Astrocyte (in vitro differentiated cells and primary cell): ENCODE results near the gene LILRA2. TPM values are rescaled to one million over a fixed set of nuclear protein-coding genes. Genes with fewer than 3 reads are reported as not detected.

Experiments
- DNase-seq: peaks from one replicate; pipeline ENCODE4 v3.0.0-alpha.2; 2010; ENCODE audit warnings: low read depth
- FAIRE-seq: peaks from 2 replicates; lab custom pipeline; 2011; peaks lifted over from hg19 to GRCh38; lab: Jason Lieb, UNC
- H2AFZ ChIP-seq: 2 replicates; pipeline ENCODE4 v1.6.0; 2012; ENCODE audit warnings: low read depth, low read length, inconsistent platforms
- H3K27ac ChIP-seq: 2 replicates; pipeline ENCODE4 v1.5.1; 2011; ENCODE audit warnings: low read depth, low read length, inconsistent platforms
- H3K27me3 ChIP-seq: 2 replicates; pipeline ENCODE4 v1.6.0; 2011; ENCODE audit warnings: low read length, inconsistent platforms; ENCODE audit not compliant: insufficient read depth
- H3K36me3 ChIP-seq: 2 replicates; pipeline ENCODE4 v1.5.1; 2011; ENCODE audit warnings: low read length, inconsistent platforms; ENCODE audit not compliant: insufficient read depth
- H3K4me1 ChIP-seq: 2 replicates; pipeline ENCODE4 v1.5.1; 2011; ENCODE audit warnings: low read length, inconsistent platforms; ENCODE audit not compliant: insufficient read depth
- H3K4me2 ChIP-seq: 2 replicates; pipeline ENCODE4 v1.6.0; 2012; ENCODE audit warnings: low read length, inconsistent platforms
- H3K4me3 ChIP-seq: 2 replicates; pipeline ENCODE4 v1.5.1; 2011; ENCODE audit warnings: low read depth, mild to moderate bottlenecking, low read length, inconsistent platforms; ENCODE audit not compliant: insufficient read depth
- H3K79me2 ChIP-seq: 2 replicates; pipeline ENCODE4 v1.6.0; 2012; ENCODE audit warnings: mild to moderate bottlenecking, low read length, inconsistent platforms; ENCODE audit not compliant: insufficient read depth
- H3K9ac ChIP-seq: 2 replicates; pipeline ENCODE4 v1.6.0; 2012; ENCODE audit warnings: mild to moderate bottlenecking, low read length, inconsistent platforms
- H3K9me3 ChIP-seq: 2 replicates; pipeline ENCODE4 v1.5.1; 2012; ENCODE audit warnings: low read depth, mild to moderate bottlenecking, low read length, inconsistent platforms; ENCODE audit not compliant: insufficient read depth
- H4K20me1 ChIP-seq: 2 replicates; pipeline ENCODE4 v1.6.0; 2012; ENCODE audit warnings: low read length, inconsistent platforms; ENCODE audit not compliant: insufficient read depth
- H3K27ac Mint-ChIP-seq: one replicate; pipeline ENCODE4 v1.8.0; 2021; ENCODE audit warnings: mild to moderate bottlenecking, mixed read lengths; ENCODE audit not compliant: unreplicated experiment
- H3K27me3 Mint-ChIP-seq: one replicate; pipeline ENCODE4 v1.8.0; 2021; ENCODE audit warnings: low read depth, mixed read lengths; ENCODE audit not compliant: unreplicated experiment
- H3K36me3 Mint-ChIP-seq: one replicate; pipeline ENCODE4 v1.8.0; 2021; ENCODE audit warnings: low read depth, mixed read lengths; ENCODE audit not compliant: unreplicated experiment
- H3K4me1 Mint-ChIP-seq: one replicate; pipeline ENCODE4 v1.8.0; 2021; ENCODE audit warnings: low read depth, mixed read lengths; ENCODE audit not compliant: unreplicated experiment
- H3K4me3 Mint-ChIP-seq: one replicate; pipeline ENCODE4 v1.8.0; 2021; ENCODE audit warnings: mild to moderate bottlenecking, moderate library complexity, mixed read lengths; ENCODE audit not compliant: unreplicated experiment
- H3K9me3 Mint-ChIP-seq: one replicate; pipeline ENCODE4 v1.8.0; 2021; ENCODE audit warnings: mild to moderate bottlenecking, mixed read lengths; ENCODE audit not compliant: unreplicated experiment
- EZH2 ChIP-seq: IDR thresholded peaks from 2 replicates; pipeline ENCODE4 v1.6.1; 2012; ENCODE audit warnings: mild to moderate bottlenecking, low read length, inconsistent platforms; ENCODE audit not compliant: insufficient read depth
- total RNA-seq: library from RNA; stranded (reverse); gene quantifications from 2 replicates; pipeline ENCODE4 v1.2.1, GENCODE V29; 2021
- TF ChIP-seq, protein P1 (sequence below): IDR thresholded peaks from 2 replicates; pipeline ENCODE4 v1.5.1; 2011; ENCODE audit warnings: low read depth, mild to moderate bottlenecking, inconsistent platforms, low read length, moderate library complexity; ENCODE audit not compliant: insufficient read depth

LILRA2 gene
- total RNA-seq, 1 donor from 2014 or later = not detected

GRCh38 chr19:54541712-54542111 lies 31.9 kb upstream of the LILRA2 start:
- Histone ChIP-seq H4K20me1 (no peaks in the 10 kb centered on the region), H3K36me3 (no peaks in the 10 kb centered on the region), H3K9ac (no peak overlapping the region), H3K27me3 (no peaks in the 10 kb centered on the region), H3K4me1 (no peaks in the 10 kb centered on the region), H2AFZ (no peak overlapping the region), H3K27ac (no peak overlapping the region), H3K4me3 (no peak overlapping the region), H3K79me2 (no peaks in the 10 kb centered on the region), H3K4me2 (no peak overlapping the region), H3K9me3 (peaks cover 10% of the 10 kb centered on the region)
- FAIRE-seq = no peak
- Mint-ChIP-seq H3K9me3 (peaks cover 36% of the 10 kb centered on the region), H3K27ac (no peak overlapping the region), H3K27me3 (no peaks in the 10 kb centered on the region), H3K4me3 (no peak overlapping the region), H3K4me1 (no peaks in the 10 kb centered on the region), H3K36me3 (no peaks in the 10 kb centered on the region)
- no peak for DNase-seq
- no peak for TF ChIP-seq EZH2
- TF ChIP-seq, protein P1, sequence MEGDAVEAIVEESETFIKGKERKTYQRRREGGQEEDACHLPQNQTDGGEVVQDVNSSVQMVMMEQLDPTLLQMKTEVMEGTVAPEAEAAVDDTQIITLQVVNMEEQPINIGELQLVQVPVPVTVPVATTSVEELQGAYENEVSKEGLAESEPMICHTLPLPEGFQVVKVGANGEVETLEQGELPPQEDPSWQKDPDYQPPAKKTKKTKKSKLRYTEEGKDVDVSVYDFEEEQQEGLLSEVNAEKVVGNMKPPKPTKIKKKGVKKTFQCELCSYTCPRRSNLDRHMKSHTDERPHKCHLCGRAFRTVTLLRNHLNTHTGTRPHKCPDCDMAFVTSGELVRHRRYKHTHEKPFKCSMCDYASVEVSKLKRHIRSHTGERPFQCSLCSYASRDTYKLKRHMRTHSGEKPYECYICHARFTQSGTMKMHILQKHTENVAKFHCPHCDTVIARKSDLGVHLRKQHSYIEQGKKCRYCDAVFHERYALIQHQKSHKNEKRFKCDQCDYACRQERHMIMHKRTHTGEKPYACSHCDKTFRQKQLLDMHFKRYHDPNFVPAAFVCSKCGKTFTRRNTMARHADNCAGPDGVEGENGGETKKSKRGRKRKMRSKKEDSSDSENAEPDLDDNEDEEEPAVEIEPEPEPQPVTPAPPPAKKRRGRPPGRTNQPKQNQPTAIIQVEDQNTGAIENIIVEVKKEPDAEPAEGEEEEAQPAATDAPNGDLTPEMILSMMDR = no peak

GRCh38 chr19:54548806-54549205 lies 24.8 kb upstream of the LILRA2 start:
- Histone ChIP-seq H3K9me3 (peaks cover 22% of the 10 kb centered on the region), H3K4me3 (no peak overlapping the region), H2AFZ (no peak overlapping the region), H3K9ac (no peak overlapping the region), H4K20me1 (no peaks in the 10 kb centered on the region), H3K4me1 (no peaks in the 10 kb centered on the region), H3K27me3 (no peaks in the 10 kb centered on the region), H3K36me3 (no peaks in the 10 kb centered on the region), H3K79me2 (no peaks in the 10 kb centered on the region), H3K27ac (no peak overlapping the region), H3K4me2 (no peak overlapping the region)
- Mint-ChIP-seq H3K4me3 (no peak overlapping the region), H3K27me3 (no peaks in the 10 kb centered on the region), H3K9me3 (peaks cover 13% of the 10 kb centered on the region), H3K4me1 (no peaks in the 10 kb centered on the region), H3K36me3 (no peaks in the 10 kb centered on the region), H3K27ac (no peak overlapping the region)
- DNase-seq = no peak
- no peak for TF ChIP-seq EZH2
- TF ChIP-seq, protein P1 = no peak
- no peak for FAIRE-seq

DNA sequence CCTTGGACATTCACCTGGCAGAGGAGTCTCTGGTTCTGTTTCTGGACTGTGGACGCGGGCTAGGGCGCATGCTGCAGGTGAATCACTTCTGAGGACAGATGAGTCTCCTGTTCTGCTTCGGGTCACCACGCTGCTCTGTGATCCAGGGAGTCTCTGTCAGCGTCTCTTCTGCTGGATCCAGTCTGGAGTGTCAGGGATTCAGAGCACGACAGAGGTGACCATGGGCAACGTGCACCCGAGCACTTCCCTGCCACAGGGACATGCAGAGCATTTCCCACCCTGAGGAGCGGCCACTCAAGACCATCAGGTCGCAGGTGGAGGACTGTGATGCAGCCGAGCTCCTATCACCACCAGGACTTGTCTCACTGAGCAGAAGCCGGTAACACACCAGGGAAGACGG lies 24.4 kb upstream of the LILRA2 start:
- Histone ChIP-seq H3K9ac (no peak overlapping the region), H3K4me1 (no peaks in the 10 kb centered on the region), H3K4me2 (no peak overlapping the region), H3K27ac (no peak overlapping the region), H3K27me3 (no peaks in the 10 kb centered on the region), H3K9me3 (peaks cover 22% of the 10 kb centered on the region), H2AFZ (no peak overlapping the region), H4K20me1 (no peaks in the 10 kb centered on the region), H3K79me2 (no peaks in the 10 kb centered on the region), H3K4me3 (no peak overlapping the region), H3K36me3 (no peaks in the 10 kb centered on the region)
- no peak for FAIRE-seq
- Mint-ChIP-seq H3K4me1 (no peaks in the 10 kb centered on the region), H3K27ac (no peak overlapping the region), H3K27me3 (no peaks in the 10 kb centered on the region), H3K36me3 (no peaks in the 10 kb centered on the region), H3K9me3 (peaks cover 13% of the 10 kb centered on the region), H3K4me3 (no peak overlapping the region)
- DNase-seq = no peak
- no peak for TF ChIP-seq EZH2
- TF ChIP-seq, protein P1 = no peak
